Globus pallidus (tissue), 1 donor: Measurements from ENCODE around the gene FYN.
"Not testable (repeated sequence)": the region's sequence is repeated elsewhere in the genome, so short reads cannot be mapped to it uniquely, and the experiment has no call there.

Source experiments
- DNase-seq: peaks from one replicate; pipeline ENCODE4 v3.0.0-alpha.2; 2015; ENCODE audit warnings: low spot score

Gene FYN

GRCh38 chr6:111680811-111681609 is 192.2 kb downstream of the FYN start:
- DNase-seq: not testable (repeated sequence)

GRCh38 chr6:111680015-111680712 is 193.1 kb downstream of the FYN start:
- DNase-seq: no peak

DNA sequence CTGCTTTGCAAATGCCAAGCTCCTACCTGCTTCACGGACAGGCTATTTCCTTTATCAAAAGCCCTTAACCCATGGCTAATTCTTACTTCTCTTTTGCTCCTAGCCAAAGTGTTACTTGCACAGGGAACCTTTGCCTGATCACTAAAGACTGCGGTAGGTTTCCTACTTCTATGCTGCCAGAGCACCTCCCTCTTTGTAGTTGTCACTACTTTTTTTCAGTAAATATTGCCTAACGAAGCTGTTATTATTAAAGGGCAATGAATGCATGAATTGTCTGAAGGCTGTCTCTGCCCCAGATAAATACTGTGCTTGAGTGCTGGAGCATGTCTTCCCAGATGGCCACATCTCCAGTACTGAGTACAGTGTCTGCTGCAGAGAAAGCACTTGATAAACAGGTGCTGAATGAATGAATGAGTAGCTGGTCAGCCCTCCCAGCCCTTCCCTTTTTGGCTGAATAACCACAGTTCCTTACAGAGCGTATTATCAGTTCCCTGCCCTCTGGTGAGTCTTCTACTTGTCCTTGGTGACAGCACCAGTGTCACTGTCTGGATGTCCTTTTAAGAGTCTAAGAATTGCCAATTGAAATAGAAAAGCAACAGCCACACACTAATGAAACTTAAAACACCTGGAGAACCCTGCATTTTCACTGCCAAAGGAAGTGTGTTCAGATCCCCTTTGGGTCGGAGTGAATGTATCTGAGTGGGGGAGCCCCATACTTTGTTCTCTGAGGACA is 194.0 kb downstream of the FYN start:
- no peak for DNase-seq

- DNase-seq: no peak
Measured at GRCh38 chr6:111677249-111677990, 195.8 kb downstream of the FYN start.

GRCh38 chr6:111676383-111676782 is 196.9 kb downstream of the FYN start:
- no peak for DNase-seq

DNA sequence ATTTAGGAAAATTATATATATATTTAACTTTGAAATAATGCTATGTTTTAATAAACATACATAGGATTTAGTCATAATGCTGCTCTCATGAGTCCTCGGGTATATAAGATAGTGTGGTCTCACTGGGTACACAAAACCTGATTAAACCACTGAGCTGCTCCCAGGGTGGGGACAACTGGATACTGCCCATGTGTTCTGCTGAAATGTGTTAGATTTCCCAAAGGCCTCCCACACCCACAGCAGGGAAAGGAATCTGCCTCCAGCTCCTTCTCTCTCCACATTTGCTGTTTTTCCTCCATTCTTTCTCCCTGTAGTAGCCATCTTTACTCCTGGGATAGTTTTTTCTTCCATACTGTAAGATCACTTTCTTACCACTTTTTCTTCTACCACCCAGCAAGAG is 198.4 kb downstream of the FYN start:
- DNase-seq: no peak

DNA sequence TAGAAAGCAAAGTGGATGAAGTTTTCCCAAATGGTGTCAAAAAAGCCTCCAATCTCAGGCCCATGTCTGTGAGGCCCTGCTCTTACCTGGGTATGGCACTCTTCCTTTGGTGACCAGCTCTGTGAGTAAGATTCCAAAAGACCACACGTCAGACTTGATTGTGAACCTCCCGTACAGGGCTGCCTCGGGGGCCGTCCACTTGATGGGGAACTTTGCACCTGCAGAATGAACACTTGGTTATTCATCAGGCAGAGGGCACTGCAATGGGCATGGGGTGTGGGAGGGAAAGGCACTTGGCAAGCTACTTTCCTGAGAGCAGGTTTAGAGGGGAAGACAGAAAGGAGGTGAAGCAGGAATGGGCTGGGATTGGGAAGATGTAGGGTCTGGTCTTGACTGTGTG is 198.8 kb downstream of the FYN start:
- DNase-seq: no peak

DNA sequence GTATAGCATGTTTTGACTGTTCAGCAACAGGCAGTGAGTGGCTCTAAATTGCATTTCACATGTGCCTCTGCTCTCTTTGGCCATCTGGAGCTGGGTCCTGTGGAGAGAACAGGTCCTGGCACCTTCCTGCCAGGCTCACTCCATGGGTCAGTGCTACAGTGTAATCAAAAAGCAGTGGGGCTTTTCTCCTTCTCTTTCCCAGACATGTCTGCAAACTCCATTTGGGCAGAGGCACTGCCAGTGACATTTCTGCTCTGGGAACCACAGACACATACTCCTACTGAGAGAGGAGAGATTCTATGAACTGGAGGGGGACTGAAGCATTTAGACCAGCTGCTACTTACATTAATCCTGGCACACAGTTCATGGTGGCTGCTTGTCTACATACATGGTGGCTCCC is 199.3 kb downstream of the FYN start:
- DNase-seq: no peak

- DNase-seq: no peak
Measured at GRCh38 chr6:111673532-111673931, 199.7 kb downstream of the FYN start.

DNA sequence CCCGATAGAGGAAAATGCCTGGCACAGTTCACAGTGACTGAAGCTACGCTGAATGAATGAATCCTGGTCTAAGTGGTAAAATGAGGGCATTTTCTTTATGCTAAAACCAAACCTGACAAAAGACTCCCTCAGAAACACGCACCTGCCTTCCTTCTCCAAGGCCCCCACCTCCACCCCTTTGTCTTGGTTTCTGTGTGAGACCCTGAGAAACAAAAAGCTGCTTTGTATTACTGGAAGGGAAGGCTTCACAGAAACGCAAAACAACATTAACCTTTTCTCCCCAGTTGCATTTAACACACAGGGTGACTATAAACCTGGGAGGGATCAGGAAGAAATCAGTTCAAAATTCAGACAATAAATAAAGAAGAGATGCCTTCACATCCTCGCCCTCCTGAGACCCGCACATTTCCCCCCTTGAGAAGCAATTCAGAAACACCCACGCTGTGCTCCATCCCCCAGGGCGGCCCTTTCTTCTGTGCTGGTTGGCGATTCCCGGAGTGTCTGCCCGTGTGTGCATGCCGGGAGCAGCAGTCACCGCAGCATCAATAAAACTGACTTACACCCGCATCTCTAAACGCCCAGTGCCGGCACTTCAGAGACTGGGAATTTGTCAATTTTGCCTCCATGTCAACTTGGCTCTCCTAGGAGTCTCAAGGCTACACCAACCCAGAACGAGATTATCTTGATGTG is 200.3 kb downstream of the FYN start:
- DNase-seq: no peak

DNA sequence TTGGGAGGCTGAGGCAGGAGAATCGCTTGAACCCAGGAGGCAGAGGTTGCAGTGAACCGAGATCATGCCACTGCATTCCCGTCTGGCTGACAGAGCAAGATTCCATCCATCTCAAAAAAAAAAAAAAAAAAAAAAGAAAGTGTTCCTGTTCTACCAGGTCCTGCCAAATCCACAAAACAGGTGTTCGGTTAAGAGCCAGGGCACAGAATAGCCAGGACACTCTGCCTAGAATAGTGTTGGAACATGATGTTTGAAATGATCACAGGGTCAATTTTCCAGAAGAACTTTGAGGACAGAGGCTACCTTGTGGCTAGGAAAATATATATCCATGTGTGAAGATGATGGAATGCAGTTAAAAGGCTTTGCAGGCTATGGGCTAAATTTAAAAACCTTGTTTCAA is 203.9 kb downstream of the FYN start:
- DNase-seq: no peak

DNA sequence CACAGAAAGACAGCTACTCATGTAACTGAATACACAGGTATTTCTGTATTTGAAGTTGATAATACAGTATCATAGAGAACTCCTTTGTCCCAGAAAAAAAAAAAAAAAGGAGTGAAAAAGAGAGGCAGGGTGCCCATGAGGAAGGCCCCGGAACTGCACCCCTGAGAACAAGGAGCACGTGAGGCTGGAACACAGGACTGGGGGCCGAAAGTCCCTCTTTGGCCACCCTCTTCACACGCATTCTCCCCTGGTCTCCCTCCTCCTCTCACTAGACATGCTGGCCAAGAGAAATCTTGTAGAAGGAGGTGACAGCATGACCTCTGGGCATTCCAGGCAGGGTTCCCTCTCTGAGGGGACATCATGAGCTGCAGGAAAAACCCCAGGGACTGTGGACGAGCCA is 204.8 kb downstream of the FYN start:
- no peak for DNase-seq

- no peak for DNase-seq
Measured at GRCh38 chr6:111667931-111668330, 205.3 kb downstream of the FYN start.

- DNase-seq: no peak
Measured at GRCh38 chr6:111666847-111667246, 206.4 kb downstream of the FYN start.

DNA sequence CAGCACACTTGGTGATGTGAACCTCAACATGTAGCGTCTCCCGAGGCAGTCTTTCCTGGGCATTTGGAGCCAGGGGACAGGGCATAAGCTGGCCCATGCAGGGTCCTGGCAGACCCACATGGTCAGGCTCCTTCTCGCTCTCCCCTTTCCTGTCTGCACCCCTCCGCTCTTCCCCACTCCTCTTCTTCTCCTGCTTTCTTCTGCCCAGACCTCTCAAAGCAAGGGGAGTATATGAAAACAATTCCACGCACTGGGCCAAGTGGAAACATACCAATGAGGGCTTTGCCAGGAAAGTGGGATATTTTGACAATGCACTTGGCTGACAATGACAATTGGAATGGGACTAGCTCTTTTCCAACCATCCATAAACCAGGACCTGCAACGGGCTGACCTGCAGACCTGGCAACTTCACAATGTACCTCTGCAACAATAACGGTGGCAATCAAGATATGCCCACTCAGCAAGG is 208.7 kb downstream of the FYN start:
- DNase-seq: no peak

DNA sequence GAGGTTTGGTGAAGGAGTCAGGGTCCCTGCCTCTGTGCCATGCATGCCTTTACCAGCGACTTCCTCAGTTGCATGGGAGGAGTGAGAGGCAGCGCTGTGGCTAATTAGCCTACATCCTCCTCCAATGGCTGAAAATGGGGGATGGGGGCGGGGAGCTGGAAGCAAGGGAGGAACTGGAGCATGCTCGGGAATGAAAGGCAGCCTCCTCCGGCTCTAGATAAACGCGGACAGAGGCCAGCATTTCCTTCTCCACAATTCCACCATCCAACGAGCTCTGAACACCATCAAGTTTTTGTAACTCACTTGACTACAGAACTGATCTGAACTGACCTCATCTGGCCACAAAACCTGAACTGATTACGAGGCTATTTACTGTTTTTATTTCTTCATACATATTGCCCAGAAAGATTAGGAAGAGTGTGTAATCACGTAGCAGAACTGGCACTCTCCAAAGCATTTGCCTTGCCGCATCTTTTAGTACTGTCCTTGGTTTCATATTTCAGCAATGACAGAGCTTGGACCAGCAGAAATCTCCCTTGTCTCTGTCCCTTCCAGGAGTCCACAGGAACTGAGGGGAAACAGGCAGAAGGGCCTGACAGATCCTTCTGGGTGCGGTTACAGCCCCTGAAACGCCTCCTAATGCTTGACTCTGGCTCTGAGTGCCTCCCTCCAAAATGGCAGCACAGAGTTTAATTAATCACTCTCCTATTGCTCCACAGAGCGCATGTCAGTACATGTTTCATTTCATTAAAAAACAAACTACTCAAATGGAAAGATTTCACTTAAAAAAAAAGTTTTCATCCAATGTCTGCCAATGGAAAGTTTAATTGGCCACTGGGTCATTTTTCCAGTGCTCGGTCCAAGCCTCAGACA is 209.3 kb downstream of the FYN start:
- DNase-seq: no peak

DNA sequence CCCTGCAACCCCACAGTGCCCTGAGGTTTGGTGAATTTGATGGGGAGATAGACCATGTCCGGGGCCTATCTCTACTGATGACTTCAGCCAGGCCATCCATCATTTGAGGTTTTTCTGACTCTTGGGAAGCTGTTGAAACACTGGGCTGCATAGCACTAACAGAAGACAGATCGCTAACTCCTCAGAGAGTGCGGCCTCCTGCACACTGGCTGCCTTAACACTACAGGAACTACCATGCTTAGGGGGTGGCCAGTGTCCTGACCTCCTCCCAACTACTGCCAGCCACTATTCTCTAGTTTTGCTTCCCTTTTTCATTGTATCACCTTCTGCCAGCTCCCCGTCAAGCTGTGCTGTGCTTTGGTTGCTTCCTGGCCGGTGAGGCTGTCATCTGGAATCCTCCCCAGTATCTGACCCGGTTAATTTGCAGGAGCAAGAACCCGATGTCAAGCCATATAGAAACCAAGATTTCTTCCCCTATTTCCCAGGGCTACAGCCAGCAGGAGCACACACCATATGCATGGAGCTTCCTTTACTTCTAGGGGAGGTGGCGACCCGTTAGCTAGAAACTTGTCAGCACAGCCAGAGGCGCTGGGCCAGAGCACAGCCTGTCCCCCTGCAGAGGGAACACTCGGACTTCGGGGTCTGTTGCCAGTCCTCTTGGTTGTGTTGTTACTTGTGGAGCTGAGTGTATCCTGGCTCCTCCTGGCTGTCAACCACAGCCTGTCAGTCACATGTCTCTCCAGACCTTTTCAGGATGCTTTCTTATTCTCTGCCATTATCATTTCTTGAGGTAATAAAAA is 210.3 kb downstream of the FYN start:
- DNase-seq: no peak

DNA sequence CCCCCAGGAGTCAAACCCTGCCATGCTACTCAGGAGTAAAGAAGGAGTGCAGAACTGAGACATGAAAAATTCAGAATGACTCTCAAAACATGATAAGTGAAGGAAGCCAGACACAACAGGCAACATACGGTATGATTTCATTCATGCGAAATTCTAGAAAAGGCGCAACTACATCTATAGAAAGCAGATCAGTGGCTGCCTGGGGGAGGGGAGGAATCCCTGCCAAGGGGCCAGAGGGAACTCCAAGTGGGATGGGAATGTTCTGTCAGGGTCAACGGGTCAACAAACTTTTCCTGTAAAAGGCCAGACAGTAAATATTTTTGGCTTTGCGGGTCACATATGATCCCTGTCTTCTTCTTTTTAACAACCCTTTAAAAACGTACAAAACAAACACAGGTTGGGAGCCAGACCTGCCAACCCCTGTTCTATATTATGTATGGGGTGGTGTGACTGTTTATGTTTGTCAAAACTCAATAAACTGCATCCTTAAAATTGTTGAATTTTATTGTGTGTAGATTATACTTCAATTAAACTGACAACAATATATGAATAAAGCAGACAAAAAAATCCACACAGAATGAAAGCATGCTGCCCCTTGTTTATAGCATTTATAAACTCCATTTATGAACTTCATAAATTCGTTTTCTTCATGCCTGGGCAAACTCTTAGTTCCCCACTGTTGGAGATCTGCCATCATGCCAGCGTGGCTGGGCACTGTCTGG is 211.0 kb downstream of the FYN start:
- no peak for DNase-seq

DNA sequence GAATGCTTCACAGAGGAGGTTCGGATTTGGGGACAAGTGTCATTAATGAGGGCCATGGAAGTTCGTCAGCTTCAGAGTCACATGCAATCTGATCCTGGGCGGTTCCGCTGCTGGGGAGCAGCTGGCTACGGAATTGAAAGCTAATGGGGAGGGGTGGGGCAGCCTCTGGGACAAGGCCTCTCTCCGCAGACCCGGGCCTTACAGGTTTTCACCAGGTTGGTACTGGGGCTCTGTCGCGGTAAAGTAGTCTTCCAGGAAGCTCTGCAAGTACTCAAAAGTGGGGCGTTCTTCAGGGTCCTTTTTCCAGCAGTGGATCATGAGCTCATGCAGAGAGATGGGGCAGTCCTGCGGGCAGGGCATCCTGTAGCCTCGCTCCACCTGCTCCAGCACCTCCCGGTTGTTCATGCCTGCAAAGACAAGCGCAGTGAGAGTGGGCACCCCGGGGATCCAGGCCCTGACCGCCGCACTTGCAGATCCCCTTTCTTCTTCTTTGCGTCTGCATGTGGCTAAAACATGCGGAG is 211.7 kb downstream of the FYN start:
- no peak for DNase-seq
